Ureter (tissue), 1 donor: ENCODE measurements around the gene EMD. TPM values are rescaled to one million over a fixed set of nuclear protein-coding genes. Genes with fewer than 3 reads are reported as not detected.

Experiments
- DNase-seq: peaks from one replicate; pipeline ENCODE4 v3.0.0-alpha.2; 2020; ENCODE audit warnings: low spot score
- total RNA-seq: library from RNA; stranded (reverse); gene quantifications from one replicate; pipeline ENCODE4 v1.2.4, GENCODE V29; 2023
- donor health status: DM: yes; HTN: yes; CAD: no.

Gene EMD
- total RNA-seq, 1 donor from 2014 or later, result 80.4 TPM

DNA sequence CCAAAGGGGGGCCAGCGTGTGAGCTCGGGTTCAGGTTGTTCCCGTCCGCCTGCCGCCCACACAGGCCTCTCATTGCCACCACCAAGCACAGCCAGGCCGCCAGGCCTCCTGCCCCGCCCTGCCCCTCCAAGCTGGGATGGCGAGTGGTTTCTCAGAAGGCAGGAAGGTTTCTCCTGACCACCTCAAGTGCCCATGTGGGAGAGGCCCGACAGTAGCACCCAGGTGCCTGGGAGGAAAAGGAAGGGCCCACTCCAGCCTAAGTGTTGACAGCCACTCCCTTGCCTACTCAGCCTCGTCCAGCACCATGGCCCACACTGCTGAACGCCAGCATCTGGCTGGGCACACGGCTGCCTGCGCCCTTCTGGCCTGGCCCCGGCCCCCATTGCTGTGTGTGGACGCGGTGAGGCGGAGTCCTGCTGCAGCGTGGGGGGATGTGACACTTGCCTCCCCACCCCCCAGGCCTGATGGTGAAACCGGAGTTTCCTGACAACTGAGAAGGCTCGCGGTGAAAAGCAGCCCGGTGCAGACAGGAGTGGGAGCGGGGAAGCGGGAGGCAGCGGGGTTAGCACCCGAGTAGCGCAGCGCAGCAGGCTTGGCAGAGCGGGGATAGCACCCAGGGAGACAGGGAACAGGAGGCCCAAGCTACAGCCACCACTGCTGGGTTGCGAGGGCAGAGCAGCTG, 23.9 kb upstream of the EMD start:
- no peak for DNase-seq

DNA sequence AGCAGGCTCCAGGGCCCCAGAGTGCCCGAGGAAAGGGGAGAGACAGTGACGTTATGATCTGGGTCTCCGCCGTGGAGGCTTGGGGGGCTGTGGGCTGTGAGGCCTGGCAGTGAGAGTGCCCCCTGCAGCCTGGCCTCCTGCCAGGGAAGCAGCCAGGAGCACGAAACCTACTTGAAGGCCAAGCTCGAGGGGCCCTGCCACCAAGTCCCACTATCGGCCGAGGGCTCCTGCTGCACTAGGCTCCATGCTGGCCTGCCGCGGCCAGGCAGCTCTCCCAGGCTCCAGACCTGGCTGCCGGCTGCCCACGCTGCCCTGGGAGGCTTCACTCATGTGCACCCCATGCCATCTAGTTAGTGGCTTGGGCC, 23.3 kb upstream of the EMD start:
- no peak for DNase-seq

DNA sequence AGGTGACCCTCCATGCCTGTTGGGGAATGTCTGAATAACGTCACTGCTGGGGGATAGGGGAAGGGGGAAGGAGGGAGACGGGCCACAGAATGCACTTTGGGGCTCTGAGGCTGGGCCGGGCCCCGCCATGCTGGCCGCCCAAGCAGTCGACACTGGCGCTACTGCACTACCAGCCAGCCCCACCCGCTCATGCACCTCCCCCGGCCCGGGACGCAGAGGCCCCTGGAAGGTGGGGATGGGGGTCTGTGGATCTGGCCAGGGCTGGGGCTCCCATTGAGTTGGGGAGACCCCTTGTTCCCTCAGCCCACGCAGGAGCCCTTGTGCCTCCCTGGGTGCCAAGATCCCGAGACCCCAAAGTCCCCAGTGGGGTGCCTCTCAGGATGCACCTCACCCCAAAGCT, 22.5 kb upstream of the EMD start:
- no peak for DNase-seq

DNA sequence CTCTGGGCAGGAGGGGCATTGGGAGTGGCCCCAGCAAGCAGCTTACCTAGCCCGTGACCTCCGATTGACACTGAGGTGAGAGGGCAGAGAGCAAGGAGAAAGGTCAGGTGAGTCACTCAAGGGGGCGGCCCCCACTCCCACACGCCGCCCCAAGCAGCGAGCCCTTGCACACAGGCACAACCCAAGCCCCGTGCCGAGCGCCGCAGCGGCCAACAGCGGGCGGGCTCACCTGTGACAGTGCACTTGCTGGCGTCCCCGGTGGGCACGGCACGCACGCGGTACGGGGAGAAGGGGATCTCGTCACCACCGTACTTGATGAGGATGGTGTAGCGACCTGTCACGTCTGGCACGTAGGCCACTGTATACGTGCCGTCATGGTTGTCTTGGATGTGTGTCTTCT, 21.9 kb upstream of the EMD start:
- DNase-seq, result no peak

DNA sequence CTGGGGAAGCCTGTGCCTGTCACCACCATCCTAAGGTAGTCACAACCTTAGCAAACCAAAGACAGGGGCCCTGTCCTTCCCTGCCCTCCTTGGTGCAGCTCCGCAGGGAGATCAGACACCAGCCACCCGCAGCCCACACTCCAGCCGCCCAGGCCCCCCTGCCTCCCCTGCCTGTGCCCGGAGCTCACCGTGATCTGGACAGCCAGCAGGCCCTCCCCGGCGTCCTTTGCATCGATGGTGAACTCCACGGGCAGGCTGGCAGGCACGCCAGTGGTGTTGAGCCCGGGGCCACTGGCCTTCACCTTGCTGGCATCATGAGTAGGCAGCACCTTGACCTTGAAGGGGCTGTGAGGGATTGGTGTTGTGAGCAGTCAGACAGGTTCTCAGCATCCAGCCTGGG, 21.1 kb upstream of the EMD start:
- DNase-seq, result no peak

DNA sequence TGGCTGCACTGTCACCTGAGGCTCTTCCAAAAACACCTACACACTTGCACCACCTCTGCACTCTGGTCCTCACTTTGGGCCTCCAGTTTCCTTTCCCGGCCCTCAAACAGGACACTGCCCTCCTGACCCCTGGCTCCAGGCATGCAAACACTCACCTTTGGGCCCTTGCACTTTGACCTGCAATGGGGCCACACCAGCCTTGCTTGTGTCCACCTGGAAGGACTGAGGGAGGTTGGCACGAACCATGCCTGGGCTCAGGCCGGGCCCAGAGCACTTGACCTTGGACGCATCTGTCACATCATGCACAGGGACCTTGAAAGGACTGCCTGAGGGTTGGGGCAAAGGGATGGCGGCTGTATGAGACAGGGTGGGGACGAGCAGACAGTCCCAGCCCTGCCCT, 20.3 kb upstream of the EMD start:
- no peak for DNase-seq

DNA sequence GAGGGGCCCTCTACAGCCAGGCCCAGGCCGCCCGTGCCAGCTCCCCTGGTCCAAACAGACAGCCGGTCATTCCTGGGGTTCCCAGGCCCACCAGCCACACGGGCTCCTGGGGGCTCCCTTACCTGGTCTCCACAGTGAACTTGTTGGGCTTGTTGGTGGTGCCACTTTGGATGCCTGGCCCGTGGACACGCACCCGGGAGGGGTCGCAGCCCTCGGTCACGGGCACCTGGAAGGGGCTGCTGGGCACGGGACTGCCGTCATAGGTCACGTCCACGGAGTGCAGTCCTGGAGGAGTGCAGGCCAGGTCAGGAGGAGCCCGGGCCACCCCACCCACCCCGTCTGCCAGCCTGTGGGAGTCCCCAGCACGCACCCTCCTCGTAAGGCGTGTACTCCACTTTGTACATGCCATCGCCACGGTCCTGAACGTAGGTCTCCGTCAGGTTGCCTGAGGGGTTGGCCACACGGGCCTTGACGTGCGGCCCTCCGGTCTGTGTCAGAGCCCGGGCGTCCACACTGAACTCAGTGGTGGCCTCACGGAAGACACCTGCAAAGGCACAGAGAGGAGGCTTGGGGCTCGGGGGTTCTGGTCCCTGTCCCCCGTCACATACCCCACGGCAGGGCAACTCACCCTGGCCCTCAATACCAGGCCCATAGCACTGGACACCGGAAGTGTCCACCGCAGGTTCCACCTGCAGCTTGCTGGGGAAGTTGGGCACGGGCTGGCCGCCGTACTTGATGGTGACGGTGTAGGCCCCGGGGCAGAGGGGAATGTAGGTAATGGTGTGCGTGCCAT, 19.5 kb upstream of the EMD start:
- DNase-seq, result no peak

DNA sequence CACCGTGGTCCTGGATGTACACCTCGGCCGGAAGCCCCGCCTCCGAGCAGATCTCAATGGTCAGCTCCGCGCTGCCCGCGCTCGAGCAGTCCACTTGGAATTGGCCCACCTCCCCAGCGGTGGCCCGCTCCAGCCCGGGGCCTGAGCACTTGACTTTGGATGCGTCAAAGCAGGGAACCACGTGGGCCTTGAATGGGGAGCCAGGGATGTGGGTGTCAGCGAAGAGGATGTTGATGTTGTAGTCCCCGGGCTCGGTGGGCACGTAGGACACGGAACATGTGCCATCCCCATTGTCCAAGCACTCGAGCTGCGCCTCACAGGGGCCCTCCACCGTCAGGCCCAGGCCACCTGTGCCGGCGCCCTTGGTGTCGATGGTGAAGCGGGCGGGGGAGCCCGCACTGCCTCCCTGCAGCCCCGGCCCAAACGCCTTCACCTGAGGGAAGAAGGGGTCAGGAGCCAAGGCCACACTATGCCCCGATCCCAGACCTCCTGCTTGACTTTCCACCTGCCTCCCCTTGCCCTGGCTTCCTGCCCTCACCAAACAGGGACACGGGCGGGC, 18.9 kb upstream of the EMD start:
- no peak for DNase-seq

DNA sequence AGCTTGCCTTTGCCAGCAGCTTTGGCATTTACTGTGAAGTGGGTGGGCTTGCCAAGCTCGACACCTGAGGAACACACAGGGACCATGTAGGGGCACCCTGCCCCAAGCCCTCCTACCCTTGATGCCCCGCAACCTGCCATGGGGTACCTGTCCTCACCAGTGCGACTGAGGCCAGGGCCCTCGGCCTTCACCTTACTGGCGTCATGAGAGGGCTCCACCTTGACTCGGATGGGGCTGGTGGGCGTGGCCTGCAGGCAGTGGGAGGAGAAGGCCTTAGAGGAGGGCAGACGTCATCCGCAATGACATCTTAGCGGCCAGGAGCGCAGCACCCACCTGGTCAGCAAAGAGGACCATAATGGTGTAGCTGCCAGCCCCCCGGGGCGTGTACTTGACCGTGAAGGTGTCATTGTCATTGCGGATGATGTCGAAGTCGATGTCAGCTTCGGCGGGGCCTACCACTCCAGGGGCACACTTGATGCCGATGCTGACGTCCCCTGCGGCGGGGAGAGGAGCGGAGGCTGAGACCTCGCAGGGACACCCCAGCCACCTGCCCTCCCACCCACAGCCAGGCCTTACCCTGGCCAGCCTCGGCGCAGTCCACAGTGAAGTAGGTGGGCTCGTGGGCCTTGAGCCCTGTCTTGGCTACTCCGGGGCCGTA, 16.9 kb upstream of the EMD start:
- no peak for DNase-seq

DNA sequence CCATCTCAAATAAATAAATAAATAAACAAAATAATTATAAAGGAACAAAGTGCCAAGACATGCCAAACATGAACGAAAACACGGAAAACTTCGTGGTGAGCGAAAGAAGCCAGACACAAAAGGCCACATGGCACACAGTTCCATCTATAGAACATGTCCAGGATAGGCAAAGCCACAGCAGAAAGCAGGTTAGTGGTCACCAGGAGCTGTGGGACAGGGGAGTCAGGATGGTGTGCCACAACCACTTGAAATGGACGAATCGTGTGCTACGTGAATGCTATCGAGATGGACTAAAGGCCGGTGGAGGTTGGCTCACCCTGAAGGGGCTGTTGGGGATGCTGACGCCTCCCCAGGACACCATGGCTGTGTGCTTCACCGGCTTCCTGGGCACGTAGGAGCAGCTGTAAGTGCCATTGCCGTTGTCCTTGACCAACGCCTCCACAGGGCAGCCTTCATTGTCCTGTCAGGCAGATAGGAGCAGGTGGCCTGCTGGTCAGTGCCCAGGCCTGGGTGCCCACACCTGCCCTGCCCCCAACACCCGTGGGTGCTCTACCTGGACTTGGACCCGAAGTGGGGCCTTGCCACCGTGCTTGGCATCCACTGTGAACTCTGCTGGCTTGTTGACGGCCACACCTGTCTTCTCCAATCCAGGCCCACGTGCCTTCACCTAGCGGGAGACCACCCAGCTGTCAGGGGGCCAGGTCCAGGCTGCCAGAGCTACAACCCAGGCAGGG, 15.2 kb upstream of the EMD start:
- DNase-seq, result no peak

DNA sequence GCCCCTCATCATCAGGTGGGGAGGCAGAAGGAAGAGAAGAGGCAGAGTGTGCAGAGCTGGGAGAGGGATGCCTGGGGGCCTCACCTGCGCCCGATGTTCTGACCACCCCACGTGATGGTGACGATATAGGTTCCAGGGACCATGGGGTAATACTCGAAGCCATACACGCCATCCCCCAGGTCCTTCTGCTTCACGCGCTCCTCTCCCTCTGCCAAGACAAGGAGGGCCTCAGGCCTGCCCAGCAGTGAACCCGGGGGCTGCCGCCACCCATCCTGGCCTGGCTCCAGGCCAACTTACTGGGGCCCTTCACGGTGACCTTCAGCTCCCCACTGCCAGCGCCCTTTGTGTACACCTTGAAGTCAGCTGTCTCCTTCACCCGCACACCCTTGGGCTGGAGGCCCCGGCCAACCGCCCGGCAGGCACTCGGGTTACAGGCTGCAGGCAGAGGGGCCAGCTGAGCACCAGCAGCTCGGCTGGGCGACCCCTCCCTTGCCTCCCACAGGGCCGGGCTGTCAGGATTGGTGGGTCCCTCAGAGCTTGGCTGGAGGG, 14.0 kb upstream of the EMD start:
- DNase-seq, result no peak

DNA sequence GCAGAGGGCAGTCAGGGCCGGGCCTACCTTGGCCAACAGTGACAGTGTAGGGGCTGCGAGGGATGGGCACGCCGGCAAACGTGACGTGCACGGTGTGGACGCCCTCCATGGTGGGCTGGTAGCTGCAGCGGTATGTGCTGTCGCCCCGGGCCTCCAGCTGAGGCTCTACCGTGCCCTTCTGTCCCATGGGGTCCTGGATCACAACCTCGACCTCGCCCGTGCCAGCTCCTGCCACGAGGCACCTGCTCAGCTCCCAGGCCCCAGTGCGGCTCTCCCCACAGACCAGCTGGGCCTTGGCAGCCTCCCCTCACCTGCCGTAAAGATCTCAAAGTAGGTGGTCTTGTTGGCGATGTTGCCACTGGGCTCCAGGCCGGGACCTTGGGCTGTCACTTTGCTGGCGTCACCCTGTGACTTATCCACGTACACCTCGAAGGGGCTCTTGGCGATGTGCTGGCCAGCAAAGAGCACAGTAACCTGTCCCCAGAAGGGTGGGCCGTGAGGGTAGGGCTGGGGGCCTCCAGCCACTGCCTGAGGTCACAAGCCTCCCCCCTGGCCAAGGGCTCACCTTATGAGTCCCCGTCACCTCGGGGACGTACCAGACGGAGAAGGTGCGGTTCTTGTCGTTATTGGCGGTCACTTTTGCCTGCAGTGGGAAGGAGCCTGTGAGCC, 13.0 kb upstream of the EMD start:
- DNase-seq, result no peak

DNA sequence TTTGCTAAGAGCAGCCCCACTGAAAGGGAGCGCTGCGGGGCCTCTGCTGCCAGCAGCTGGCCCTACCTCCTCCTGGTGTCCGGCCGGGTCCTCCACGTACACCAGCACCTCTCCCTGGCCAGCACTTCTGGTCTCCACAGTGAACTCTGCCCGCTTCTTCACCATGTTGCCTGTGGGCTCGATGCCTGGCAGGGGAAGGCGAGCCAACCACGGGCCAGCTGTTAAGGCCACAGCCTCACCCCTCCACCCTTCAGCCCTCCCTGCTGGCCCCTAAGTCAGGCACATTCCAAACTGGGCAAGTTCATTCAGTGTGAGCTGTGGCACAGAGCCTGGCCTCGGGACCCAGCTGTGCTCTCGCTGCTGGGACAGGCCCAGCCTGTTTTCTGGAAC, 12.4 kb upstream of the EMD start:
- no peak for DNase-seq

DNA sequence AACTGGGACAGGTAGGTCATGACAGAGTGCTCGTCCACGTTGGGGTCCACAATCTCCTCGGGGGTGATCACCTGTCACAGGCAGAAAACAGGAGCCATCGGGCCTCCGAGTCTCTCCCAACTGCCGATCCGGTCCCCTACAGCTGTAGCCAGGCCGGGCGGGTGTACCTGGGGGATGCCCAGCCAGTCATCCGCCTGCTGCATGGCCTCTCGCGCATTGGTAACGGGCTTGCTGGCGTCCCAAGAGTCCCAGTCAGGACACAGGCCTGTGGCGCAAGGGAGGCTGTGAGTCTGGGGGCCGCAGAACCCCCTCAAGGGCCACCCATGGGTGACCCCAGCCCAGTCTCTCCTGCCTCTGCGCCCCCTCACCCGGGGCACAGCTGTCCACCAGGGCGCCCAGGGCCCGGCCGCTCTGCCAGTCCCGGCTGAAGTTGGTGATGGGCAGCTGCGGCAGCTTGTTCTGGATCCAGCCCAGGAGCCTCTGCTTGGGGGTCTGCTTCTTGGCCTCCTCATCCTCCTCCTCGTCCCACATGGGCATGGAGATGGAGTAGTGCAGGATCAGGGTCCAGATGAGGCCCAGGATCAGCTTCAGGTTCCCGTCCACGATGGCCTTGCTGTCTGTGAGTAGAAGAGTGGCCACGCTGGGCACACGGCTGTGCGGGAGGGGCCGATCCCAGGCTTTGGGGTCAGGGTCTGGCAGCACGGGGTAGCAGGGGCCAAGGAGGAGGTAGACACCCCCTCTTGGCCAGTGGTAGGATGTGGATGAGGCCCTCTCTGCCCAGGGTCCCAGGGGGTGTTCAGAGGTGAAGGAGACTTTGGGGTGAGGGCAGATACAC, 11.4 kb upstream of the EMD start:
- no peak for DNase-seq

DNA sequence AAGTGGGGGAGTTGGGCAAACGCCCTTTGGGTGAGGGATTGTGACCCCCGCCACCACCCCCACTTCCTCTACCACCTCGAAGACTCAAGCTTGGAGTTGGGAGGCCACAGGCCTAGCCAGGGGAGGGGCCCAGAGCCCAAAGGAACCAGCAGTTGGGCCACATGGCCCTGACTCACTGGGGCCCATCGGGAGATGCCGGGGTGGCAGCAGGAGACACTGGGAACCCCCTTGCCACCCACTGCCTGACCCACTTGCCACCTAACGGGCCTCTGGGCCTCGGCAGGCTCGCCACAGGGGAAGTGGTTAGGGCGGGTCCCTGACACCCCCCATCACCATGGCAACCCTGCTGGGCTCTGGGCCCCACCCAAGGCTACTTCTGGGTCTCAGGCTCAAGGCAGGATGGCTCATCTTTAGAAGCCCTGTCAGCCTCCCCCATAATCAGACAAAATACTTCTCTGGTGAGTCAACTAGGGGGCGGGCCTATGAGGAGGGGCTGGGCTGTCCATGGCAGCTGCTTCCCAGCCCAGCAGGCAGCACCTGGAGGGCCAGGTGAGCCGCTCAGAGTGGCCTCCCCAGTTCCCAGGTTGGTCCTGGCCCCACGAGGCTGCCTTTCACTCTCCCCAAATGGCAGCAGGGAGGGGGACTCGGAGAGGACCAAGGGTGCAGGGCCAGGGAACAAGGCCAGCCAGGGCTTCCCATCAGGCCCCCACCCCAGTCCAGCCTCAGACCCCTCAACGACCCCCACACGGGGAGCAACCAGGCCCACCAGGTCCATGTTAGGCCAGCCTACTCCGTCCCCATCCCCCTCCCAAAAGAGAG, 10.3 kb upstream of the EMD start:
- DNase-seq, result peak; percentile 84

DNA sequence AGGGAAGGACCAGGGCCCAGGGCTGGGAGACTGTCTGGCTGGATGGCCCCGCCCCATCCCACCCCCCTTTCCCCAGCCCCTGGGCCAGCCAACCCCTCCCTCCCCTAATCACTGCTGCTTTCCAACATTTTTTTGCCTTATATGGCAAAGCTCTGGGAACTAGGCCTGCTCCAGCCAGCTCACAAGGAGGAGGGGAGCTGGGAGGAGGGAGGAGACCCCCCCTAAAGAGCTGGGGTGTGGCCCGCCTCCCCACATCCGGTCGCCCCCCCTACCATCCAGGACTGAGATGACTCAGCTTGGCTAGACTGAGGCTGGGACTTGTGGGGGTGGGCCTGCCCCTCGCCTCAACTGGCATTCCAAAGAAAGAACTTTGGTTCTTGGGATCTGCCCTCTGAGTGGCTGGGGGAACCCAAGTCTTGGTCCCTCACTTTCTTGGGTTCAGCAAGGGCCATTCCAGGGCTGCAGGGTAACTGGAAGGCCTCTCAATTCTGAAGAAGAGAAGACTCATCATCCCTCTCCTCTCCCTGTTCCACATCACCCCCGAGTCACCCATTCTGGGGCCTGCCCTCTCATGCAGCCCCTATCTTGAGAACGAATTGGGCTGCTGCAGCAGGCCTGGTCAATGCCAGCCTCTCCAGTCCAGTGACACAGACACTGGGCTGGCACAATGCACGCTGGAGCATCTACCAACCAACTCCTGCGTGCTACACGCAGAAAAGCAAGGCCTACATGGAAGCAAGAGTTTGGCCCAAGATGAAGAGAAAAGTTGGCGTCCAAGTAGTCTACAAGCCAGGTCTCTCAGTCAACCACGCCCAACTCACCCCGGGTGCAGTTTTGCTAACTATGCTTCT, 9.4 kb upstream of the EMD start:
- DNase-seq, result peak; percentile 86

DNA sequence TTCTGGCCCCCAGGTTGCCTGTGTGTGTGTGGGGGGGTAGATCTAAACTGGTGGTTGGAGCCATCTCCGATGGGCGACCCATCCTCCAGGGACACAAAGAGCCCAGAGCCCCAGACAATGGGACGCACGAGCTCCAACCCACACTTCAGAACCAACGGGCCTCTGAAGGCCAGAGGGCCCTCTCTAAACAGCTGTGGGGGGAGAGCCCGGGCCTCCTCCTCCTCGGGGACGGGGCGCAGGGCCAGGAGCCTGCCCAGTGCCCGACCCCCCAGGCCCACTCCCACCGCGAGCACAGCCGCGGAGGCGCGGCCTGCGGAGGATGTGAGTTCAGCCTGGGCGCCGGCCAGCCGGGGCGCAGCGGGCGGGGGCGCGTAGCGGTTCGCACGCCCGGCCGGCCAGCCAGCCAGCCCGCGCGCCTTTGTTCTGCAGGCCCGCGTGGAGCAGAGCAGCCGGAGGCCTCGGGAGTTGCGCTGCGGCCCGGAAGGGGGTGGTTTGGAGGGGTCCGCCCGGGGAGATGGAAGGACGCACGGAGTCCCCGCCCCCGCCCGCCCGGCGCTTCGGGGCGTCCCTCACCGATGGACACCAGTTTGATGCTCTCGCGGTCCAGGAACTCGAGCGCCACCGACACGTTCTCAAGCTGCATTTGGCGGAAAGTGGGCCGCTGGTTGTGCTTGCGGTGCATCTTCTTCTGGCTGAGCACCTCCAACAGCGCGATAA, 8.6 kb upstream of the EMD start:
- no peak for DNase-seq
